Effector CD4-positive, alpha-beta T cell (primary cell): ENCODE measurements around the gene GPRC5A.

Experiments used
- DNase-seq: peaks from one replicate; pipeline ENCODE4 v3.0.0-alpha.2; 2020

Gene GPRC5A

DNA sequence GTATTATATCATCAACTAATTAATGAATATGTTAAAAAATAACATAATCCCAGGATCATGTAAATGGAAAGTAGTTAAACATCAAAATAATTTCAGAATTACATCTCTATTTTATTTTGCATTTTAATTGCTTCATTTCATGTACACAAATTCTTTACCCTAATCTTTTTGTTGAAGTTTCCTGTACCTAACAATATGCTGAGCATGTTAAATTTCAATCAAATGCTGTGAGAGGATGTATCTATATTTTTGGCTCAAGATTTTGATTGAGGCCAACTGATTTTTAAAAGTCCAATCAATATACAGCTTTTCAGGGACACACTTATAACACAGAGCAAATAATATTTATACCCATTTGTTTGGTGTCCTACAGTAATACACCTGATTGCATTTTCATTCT is 54.2 kb downstream of the GPRC5A start:
- DNase-seq = no peak

- no peak for DNase-seq
Observed at GRCh38 chr12:12946686-12947355, 55.5 kb downstream of the GPRC5A start.

GRCh38 chr12:12947902-12948301 is 56.5 kb downstream of the GPRC5A start:
- no peak for DNase-seq

- DNase-seq = no peak
Observed at GRCh38 chr12:12951504-12951903, 60.1 kb downstream of the GPRC5A start.

DNA sequence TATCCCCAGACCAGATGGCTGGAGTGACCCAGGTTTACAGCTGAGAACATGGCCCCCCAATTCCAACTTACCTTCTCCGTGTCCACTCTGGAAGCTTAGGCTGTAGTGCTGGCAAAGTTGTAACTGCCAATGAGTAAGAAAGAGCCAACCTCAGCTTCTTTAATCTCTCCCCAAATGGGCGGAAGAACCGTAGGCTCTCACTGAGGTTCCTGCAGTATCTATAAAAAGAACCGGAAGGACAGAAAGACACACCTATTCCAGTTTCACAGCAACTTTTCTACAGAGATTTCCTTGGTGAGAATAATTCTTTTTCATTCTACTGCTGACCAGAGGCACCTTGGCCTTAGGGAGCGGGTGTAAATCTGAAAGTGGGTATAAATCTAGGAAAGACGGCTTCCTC is 60.7 kb downstream of the GPRC5A start, which contains the start of gene GPRC5D:
TSS of gene GPRC5D (minus strand) at position 135 of the 400 bp plus-strand sequence. CDS start 1,786 bp downstream, outside the sequence.
- no peak for DNase-seq

GRCh38 chr12:12954356-12954755 is 63.0 kb downstream of the GPRC5A start:
- DNase-seq = no peak

DNA sequence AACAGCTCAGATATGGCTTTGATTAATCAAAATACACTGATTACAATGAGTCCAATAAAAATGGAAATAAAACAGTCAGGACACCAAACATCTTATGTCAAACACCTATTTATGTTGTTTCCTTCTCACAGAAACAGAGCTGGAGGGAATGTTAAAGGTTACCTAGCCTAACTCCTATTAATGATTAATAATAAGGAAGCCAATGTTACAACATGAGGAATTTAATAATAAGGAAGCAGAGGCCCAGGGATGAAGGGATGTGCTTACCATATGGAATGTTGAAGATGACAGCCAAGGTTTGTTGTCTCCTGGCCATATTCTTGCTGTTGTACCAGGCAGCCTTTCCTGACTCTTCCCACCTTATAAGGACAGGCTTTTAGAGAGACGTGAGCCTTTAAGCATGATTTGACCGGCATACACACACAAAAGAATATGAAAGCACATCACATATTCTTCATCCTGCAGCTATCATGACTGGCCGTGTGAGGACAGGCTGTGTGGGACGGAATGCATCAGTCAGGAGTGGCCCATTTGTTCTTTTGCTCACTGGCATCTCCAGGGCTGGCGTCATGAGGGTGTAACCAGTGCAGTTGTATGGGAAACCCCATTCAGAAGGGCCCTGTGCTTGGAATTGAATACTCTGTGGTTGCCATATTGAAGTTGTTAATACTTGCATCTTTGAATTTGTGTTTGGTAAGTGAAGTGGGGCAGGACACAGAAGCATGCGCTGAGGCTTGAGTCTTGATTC is 63.7 kb downstream of the GPRC5A start:
- DNase-seq = no peak

- DNase-seq = no peak
Observed at GRCh38 chr12:12958886-12959285, 67.5 kb downstream of the GPRC5A start.

- no peak for DNase-seq
Observed at GRCh38 chr12:12960639-12961209, 69.4 kb downstream of the GPRC5A start.

- DNase-seq = no peak
Observed at GRCh38 chr12:12964255-12964654, 72.9 kb downstream of the GPRC5A start.

DNA sequence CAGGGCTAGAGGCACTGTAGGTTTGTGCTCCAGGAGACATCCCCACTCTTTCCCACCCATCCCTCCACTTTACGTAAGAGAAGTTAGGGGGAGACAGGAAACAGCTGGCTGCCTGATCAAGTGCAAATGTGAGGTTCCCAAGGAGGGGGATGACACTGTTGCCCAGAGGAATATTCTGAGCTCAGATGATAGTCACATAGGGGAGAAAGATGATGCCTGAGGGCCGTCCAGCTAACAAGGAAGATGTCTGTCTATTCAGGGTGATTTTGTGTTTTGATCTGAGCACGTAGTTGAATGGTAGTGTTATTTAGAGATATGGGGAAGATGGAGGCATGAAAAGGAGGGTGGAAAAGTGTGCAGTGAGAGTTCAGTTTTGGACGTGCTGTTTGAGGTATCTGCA is 74.5 kb downstream of the GPRC5A start:
- DNase-seq = no peak
